ENCODE data around the gene APOC1.

DNA sequence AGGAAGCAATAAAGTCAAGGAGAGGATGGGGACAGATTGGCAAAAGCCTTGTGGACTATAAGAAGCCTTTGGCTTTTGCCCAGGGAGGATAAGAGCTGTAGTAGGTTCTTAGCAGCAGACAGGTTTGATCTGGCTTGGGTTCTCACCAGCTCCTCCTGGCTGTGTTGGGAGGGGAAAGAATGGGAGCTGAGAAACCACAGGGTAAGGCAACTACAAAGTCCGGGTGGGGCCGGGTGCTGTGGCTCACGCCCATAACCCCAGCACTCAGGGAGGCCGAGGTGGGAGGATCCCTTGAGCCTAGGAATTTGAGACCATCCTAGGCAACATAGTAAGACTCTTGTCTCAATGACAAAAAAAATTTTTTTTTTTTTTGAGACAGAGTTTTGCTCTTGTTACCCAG is 47.7 kb upstream of the APOC1 start:
- TF ChIP-seq, protein P1, sequence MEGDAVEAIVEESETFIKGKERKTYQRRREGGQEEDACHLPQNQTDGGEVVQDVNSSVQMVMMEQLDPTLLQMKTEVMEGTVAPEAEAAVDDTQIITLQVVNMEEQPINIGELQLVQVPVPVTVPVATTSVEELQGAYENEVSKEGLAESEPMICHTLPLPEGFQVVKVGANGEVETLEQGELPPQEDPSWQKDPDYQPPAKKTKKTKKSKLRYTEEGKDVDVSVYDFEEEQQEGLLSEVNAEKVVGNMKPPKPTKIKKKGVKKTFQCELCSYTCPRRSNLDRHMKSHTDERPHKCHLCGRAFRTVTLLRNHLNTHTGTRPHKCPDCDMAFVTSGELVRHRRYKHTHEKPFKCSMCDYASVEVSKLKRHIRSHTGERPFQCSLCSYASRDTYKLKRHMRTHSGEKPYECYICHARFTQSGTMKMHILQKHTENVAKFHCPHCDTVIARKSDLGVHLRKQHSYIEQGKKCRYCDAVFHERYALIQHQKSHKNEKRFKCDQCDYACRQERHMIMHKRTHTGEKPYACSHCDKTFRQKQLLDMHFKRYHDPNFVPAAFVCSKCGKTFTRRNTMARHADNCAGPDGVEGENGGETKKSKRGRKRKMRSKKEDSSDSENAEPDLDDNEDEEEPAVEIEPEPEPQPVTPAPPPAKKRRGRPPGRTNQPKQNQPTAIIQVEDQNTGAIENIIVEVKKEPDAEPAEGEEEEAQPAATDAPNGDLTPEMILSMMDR (IDR thresholded peaks at IDR 0.05), result no peak
- no peak for TF ChIP-seq POLR2A (IDR thresholded peaks at IDR 0.05)
